Measurements from ENCODE around the gene SUSD1.

Gene SUSD1

DNA sequence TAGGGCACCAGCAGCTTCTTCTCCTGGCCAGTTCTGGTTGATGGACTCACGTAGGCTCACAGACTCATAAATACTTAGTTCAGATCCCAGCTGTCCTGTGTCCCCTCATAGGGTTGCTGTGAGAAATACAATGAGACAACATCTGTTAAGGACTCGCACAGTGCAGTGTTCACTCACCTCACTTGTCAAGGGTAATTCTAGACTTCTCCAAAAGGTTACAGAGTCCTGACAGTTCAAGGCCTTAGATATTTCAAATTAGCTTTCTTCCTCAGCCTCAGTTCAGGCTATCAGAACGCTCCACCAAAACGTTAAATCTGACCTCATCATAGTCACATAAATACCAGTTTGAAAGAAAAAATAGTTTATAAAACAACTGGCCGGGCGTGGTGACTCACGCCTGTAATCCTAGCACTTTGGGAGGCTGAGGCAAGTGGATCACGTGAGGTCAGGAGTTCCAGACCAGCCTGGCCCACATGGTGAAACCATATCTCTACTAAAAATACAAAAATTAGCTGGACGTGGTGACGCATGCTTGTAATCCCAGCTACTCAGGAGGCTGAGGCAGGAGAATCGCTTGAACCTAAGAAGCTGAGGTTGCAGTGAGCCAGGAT, 172.1 kb downstream of the SUSD1 start:
- no peak overlapping the region for H3K4me3 ChIP-seq (ENCODE audit: low read depth, low read length)
- TF ChIP-seq, protein P1, sequence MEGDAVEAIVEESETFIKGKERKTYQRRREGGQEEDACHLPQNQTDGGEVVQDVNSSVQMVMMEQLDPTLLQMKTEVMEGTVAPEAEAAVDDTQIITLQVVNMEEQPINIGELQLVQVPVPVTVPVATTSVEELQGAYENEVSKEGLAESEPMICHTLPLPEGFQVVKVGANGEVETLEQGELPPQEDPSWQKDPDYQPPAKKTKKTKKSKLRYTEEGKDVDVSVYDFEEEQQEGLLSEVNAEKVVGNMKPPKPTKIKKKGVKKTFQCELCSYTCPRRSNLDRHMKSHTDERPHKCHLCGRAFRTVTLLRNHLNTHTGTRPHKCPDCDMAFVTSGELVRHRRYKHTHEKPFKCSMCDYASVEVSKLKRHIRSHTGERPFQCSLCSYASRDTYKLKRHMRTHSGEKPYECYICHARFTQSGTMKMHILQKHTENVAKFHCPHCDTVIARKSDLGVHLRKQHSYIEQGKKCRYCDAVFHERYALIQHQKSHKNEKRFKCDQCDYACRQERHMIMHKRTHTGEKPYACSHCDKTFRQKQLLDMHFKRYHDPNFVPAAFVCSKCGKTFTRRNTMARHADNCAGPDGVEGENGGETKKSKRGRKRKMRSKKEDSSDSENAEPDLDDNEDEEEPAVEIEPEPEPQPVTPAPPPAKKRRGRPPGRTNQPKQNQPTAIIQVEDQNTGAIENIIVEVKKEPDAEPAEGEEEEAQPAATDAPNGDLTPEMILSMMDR (IDR thresholded peaks at IDR 0.05; ENCODE audit: low read depth, low read length): no peak
- TF ChIP-seq MYC (IDR thresholded peaks at IDR 0.05; ENCODE audit: low read depth, low read length): no peak
- DNase-seq (ENCODE audit: low read depth): no peak

DNA sequence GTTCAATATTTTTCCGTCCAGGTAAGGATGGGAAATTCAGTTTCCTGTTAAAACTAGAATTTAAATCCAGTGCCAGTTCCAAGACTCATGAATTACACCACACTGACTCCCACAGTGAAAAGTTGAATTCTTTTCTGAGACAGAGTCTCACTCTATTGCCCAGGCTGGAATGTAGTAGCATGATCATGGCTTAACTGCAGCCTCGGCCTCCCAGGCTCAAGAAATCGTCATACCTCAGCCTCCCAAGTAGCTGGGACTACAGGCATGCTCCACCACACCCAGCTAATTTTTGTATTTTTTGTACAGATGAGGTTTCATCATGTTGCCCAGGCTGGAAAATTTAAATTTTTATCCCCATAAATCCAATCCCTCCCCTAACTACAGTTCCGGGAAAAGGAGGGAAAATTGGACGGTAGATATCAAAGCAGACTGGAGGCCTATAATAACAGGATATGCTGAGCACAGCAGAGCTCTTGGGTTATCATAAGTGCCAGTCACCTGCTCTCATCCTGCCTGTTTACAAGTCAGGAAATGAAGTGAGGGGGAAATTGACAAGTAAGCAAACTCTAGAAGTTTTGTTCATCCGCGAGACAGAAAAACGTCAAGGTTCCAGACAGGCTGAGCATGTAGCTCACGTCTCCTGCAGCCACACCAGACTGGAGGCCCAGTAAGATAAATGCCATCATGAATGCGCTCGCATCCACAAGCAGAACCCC, 172.8 kb downstream of the SUSD1 start:
- TF ChIP-seq, protein P2, sequence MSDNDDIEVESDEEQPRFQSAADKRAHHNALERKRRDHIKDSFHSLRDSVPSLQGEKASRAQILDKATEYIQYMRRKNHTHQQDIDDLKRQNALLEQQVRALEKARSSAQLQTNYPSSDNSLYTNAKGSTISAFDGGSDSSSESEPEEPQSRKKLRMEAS (IDR thresholded peaks at IDR 0.05; ENCODE audit: low read depth, low read length): no peak
- no peak for DNase-seq (ENCODE audit: low read depth)
- no peak overlapping the region for H3K4me3 ChIP-seq (ENCODE audit: low read depth, low read length)

DNA sequence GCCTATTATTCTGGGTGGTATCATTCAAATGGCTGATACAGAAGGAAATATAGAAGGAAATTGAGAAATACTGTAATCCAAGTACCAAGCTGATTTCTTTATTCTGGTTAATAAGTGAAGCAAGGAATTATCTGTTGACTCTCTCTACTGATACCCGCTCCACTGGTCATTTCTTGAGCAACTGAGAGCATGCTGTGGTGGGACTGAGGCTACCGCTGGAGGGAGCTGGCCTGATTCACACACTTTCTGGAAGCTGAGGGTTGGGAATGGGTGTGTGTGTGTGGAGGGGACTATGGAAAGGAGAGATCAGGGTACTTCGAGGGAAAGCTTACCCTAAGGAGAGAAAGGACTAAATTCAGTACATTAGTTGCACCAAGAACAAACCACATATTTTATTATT, 174.4 kb downstream of the SUSD1 start:
- H3K4me3 ChIP-seq (ENCODE audit: low read depth, low read length): no peak overlapping the region
- no peak for DNase-seq (ENCODE audit: low read depth)
- TF ChIP-seq MYC (IDR thresholded peaks at IDR 0.05; ENCODE audit: low read depth, low read length): no peak
- TF ChIP-seq, protein P2 (IDR thresholded peaks at IDR 0.05; ENCODE audit: low read depth, low read length): no peak
- no peak for TF ChIP-seq POLR2A (IDR thresholded peaks at IDR 0.05; ENCODE audit: extremely low read depth, insufficient read length)

DNA sequence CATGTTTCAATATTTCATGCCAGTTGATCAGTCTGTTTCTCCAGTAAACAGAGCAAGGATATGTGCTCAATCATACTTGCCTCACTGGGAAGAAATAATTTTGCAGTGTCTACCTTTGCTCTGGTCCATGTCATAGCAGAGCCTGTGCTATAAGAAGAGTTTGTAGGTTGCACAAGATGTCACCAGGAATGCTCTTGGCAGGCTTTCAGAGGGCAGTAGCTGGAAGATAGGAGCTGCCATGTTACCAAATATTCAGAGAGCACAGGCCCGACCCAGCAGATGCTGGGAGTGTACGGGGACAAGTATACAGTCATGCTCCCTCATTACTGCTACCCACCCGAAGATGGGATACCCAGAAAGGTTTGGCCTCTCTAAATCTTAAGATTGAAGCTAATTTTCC, 175.8 kb downstream of the SUSD1 start:
- no peak for DNase-seq (ENCODE audit: low read depth)
- no peak overlapping the region for H3K4me3 ChIP-seq (ENCODE audit: low read depth, low read length)
- TF ChIP-seq MYC (IDR thresholded peaks at IDR 0.05; ENCODE audit: low read depth, low read length) (no peak), POLR2A (IDR thresholded peaks at IDR 0.05; ENCODE audit: extremely low read depth, insufficient read length) (no peak)
- TF ChIP-seq, protein P2 (IDR thresholded peaks at IDR 0.05; ENCODE audit: low read depth, low read length): no peak
- TF ChIP-seq, protein P1 (IDR thresholded peaks at IDR 0.05; ENCODE audit: low read depth, low read length): no peak

DNA sequence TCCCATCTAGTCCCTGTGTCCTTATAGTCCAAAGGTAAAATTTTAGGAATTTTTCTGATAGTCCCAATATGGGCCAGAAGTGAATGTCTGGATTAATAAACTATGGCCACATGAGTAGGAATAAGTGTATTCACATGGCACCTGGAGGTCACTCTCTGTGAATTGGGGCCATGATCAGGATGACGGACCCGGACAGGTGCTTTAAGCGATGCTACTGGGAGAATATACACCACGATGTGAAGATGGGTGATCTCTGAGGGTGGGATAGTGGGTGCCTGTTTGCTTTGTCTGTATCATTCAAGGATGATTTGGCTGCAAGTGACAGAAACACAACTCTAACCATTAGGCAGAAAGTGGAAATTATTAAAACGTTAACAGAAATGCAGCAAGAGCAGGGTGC, 177.3 kb downstream of the SUSD1 start:
- no peak overlapping the region for H3K4me3 ChIP-seq (ENCODE audit: low read depth, low read length)
- no peak for DNase-seq (ENCODE audit: low read depth)
- TF ChIP-seq, protein P1 (IDR thresholded peaks at IDR 0.05; ENCODE audit: low read depth, low read length): no peak
- TF ChIP-seq POLR2A (IDR thresholded peaks at IDR 0.05; ENCODE audit: extremely low read depth, insufficient read length) (no peak), MYC (IDR thresholded peaks at IDR 0.05; ENCODE audit: low read depth, low read length) (no peak)
- TF ChIP-seq, protein P2 (IDR thresholded peaks at IDR 0.05; ENCODE audit: low read depth, low read length): no peak

DNA sequence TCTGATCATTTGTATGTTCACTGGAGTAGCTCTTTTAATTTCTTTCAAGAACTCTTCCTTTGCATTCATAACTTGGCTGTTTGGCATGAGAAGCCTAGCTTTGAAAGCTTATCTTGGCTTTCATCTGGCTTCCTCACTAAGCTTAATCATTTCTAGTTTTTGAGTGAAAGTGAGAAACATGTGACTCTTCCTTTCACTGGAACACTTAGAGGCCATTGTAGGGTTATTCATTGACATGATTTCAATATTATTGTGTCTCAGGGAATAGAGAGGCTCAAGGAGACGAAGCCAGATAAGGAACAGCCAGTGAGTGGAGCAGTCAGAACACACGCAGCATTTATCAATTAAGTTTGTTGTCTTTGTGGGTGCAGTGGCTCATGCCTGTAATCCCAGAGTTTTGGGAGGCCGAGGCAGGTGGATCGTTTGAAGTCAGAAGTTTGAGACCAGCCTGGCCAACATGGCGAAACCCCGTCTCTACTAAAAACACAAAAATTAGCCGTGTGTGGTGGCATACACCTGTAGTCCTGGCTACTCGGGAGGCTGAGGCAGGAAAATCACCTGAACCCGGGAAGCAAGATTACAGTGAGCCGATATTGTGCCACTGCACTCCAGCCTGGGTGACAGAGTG, 180.2 kb downstream of the SUSD1 start:
- TF ChIP-seq POLR2A (IDR thresholded peaks at IDR 0.05; ENCODE audit: extremely low read depth, insufficient read length) (no peak), MYC (IDR thresholded peaks at IDR 0.05; ENCODE audit: low read depth, low read length) (no peak)
- TF ChIP-seq, protein P2 (IDR thresholded peaks at IDR 0.05; ENCODE audit: low read depth, low read length): no peak
- TF ChIP-seq, protein P1 (IDR thresholded peaks at IDR 0.05; ENCODE audit: low read depth, low read length): no peak
- no peak for DNase-seq (ENCODE audit: low read depth)
- no peak overlapping the region for H3K4me3 ChIP-seq (ENCODE audit: low read depth, low read length)
